GM12878 (cell line): ENCODE measurements around the gene SCIMP. TPM values are rescaled to one million over a fixed set of nuclear protein-coding genes. Genes with fewer than 3 reads are reported as not detected.
A peak's percentile ranks its signal among the peaks of the same experiment; 100 is the strongest.

Experiments
- ATAC-seq: fragments of 200-7000 bp; cut with Tn5 transposase; 3 replicates; pipeline ENCODE4 v1.9.1; 2020; ENCODE audit warnings: mild to moderate bottlenecking, moderate library complexity
- BruUV-seq: library from RNA; stranded (reverse); fragments of 400-500 nt; replicated peaks from 2 replicates; lab custom pipeline; 2021; lab: Mats Ljungman, UMichigan
- CTCF ChIA-PET: fragments of 300-600 bp; sonication (Branson Sonifier 250); formaldehyde crosslinking; extraction: SDS; loops from one replicate; lab custom pipeline; 2021; ENCODE audit warnings: inconsistent platforms; lab: Yijun Ruan, JAX
- POLR2A ChIA-PET: fragments of 350-600 bp; formaldehyde crosslinking; extraction: SDS; loops from one replicate; lab custom pipeline; 2021; ENCODE audit warnings: inconsistent platforms; lab: Charles Lee
- RAD21 ChIA-PET: fragments of 300-600 bp; sonication (Branson Sonifier 250); formaldehyde crosslinking; loops from one replicate; lab custom pipeline; 2023; ENCODE audit warnings: antibody characterized with exemption; ENCODE audit not compliant: unreplicated experiment; lab: Charles Lee
- SMC1A ChIA-PET: fragments of 300-600 bp; sonication (Branson Sonifier 250); formaldehyde crosslinking; loops from one replicate; lab custom pipeline; 2023; ENCODE audit not compliant: unreplicated experiment, uncharacterized antibody; lab: Charles Lee
- DNase-seq: peaks from one replicate; pipeline ENCODE4 v3.0.0-alpha.2; 2011; ENCODE audit warnings: low read depth, low spot score
- FAIRE-seq: peaks from 3 replicates; lab custom pipeline; 2011; peaks lifted over from hg19 to GRCh38; lab: Jason Lieb, UNC
- H2AFZ ChIP-seq: 2 replicates; pipeline ENCODE4 v1.6.0; 2011; ENCODE audit warnings: low read depth, low read length, control low read depth; ENCODE audit not compliant: control insufficient read depth
- H3K27ac ChIP-seq: 2 replicates; pipeline ENCODE4 v1.5.1; 2011; ENCODE audit warnings: control low read depth; ENCODE audit not compliant: control insufficient read depth, insufficient read depth
- H3K27me3 ChIP-seq, 2 experiments: replicated peaks in 1 of 2; 2 replicates each; pipeline versions ENCODE4 v1.6.0 to v1.6.1; 2011; ENCODE audit warnings: low read length in 1 of 2; ENCODE audit not compliant: control insufficient read depth in 2 of 2, insufficient read depth in 2 of 2
- H3K36me3 ChIP-seq, 2 experiments: 2 replicates each; pipeline ENCODE4 v1.5.1; 2011; ENCODE audit warnings: low read length in 1 of 2; ENCODE audit not compliant: control insufficient read depth in 2 of 2, insufficient read depth in 2 of 2
- H3K4me1 ChIP-seq: 2 replicates; pipeline ENCODE4 v1.6.1; 2011; ENCODE audit warnings: mild to moderate bottlenecking, low read length, moderate library complexity, mixed read lengths; ENCODE audit not compliant: control insufficient read depth, insufficient read depth
- H3K4me2 ChIP-seq: 2 replicates; pipeline ENCODE4 v1.6.0; 2011; ENCODE audit warnings: control low read depth; ENCODE audit not compliant: control insufficient read depth, insufficient read depth
- H3K4me3 ChIP-seq: fragments of 200-600 bp; sonication (generic); 2 replicates; pipeline ENCODE4 v1.5.1; 2016
- H3K79me2 ChIP-seq: 2 replicates; pipeline ENCODE4 v1.6.0; 2011; ENCODE audit warnings: low read length; ENCODE audit not compliant: control insufficient read depth, insufficient read depth
- H3K9ac ChIP-seq: 2 replicates; pipeline ENCODE4 v1.8.0; 2011; ENCODE audit warnings: low read length, control low read depth, mixed read lengths; ENCODE audit not compliant: control insufficient read depth, insufficient read depth
- H3K9me3 ChIP-seq: replicated peaks from 3 replicates; pipeline ENCODE4 v1.5.1; 2011; ENCODE audit warnings: mild to moderate bottlenecking, low read length; ENCODE audit not compliant: control insufficient read depth, insufficient read depth
- H4K20me1 ChIP-seq: 2 replicates; pipeline ENCODE4 v1.6.0; 2011; ENCODE audit not compliant: control insufficient read depth, insufficient read depth
- BCL11A ChIP-seq: IDR thresholded peaks from 2 replicates; pipeline ENCODE4 v1.6.1; 2011; ENCODE audit warnings: low read depth, low read length
- JUND ChIP-seq: IDR thresholded peaks from 2 replicates; pipeline ENCODE4 v1.6.1; 2012; ENCODE audit warnings: low read depth, mild to moderate bottlenecking, low read length, improper control_type of control experiment, moderate library complexity
- LARP7 ChIP-seq: fragments of 450-650 bp; IDR thresholded peaks from 2 replicates; pipeline ENCODE4 v1.6.1; 2017; ENCODE audit warnings: mild to moderate bottlenecking
- NFYA ChIP-seq: IDR thresholded peaks from 2 replicates; pipeline ENCODE4 v1.6.1; 2011; ENCODE audit warnings: low read depth, mild to moderate bottlenecking, low read length, improper control_type of control experiment, borderline replicate concordance
- PML ChIP-seq: IDR thresholded peaks from 2 replicates; pipeline ENCODE4 v1.6.1; 2012; ENCODE audit warnings: low read length, inconsistent platforms
- SMAD5 ChIP-seq: IDR thresholded peaks from 2 replicates; pipeline ENCODE4 v1.6.1; 2016; ENCODE audit warnings: antibody characterized with exemption, low read depth
- TAF1 ChIP-seq: IDR thresholded peaks from 2 replicates; pipeline ENCODE4 v1.6.1; 2011; ENCODE audit warnings: mild to moderate bottlenecking, low read depth, low read length, borderline replicate concordance
- WGBS: methylation state at CpG from one replicate; pipeline ENCODE4 v1.1.6; 2016; ENCODE audit warnings: low lambda C conversion rate; ENCODE audit not compliant: insufficient replicate concordance, insufficient coverage; ENCODE audit errors: missing lambda C conversion rate; 5-methylcytosine and 5-hydroxymethylcytosine counted together
- in situ Hi-C: fragments of 300-500 bp; cut with MboI; formaldehyde crosslinking; loops from 9 replicates; pipeline ENCODE4 v1.14.3; 2018; ENCODE audit warnings: mixed read lengths
- intact Hi-C: fragments of 100-400 bp; cut with micrococcal nuclease; formaldehyde crosslinking; loops from one replicate; pipeline ENCODE4 v1.14.2; 2022; ENCODE audit not compliant: unreplicated experiment
- polyA plus RNA-seq, 11 experiments: library from polyadenylated mRNA; depleted of rRNA in 4 of 11; unstranded in 6 of 11; stranded (reverse) in 5 of 11; fragments of >200 nt; fragmentation: Nextera tagmentation in 4 of 11; fragmentation: Illumina TruSeq in 1 of 11; extraction: Ambion mirVana in 4 of 11; extraction: Trizol in 1 of 11; gene quantifications; 1 replicate in 1 of 11; 2 replicates in 10 of 11; pipeline versions ENCODE4 v1.2.1 to v1.2.3, GENCODE V29; 2011 to 2016; ENCODE audit warnings: inconsistent platforms in 2 of 11, missing spikeins in 2 of 11, low read depth in 1 of 11
- total RNA-seq, 4 experiments: library from RNA; depleted of rRNA in 3 of 4; stranded (reverse); fragments of >200 nt in 3 of 4; fragmentation: Illumina TruSeq in 1 of 4; extraction: Trizol in 1 of 4; gene quantifications; 2 replicates each; pipeline versions ENCODE4 v1.2.1 to v1.2.3, GENCODE V29; 2013 to 2021
- TF ChIP-seq, protein P1 (sequence below): fragments of 450-650 bp; IDR thresholded peaks from 2 replicates; pipeline ENCODE4 v1.6.1; 2017; ENCODE audit warnings: low read depth, mild to moderate bottlenecking, moderate library complexity
- TF ChIP-seq, protein P2 (sequence below): IDR thresholded peaks from 2 replicates; pipeline ENCODE4 v1.6.1; 2011; ENCODE audit warnings: mild to moderate bottlenecking, low read depth, low read length, moderate library complexity; ENCODE audit not compliant: insufficient replicate concordance
- TF ChIP-seq, protein P3 (sequence below): fragments of 450-650 bp; IDR thresholded peaks from 2 replicates; pipeline ENCODE4 v1.6.1; 2017; ENCODE audit warnings: mild to moderate bottlenecking, low read depth, inconsistent platforms; ENCODE audit not compliant: poor library complexity, severe bottlenecking
- TF ChIP-seq, protein P4 (sequence below): fragments of 450-650 bp; conservative IDR thresholded peaks from 2 replicates; pipeline ENCODE4 v1.6.1; 2017; ENCODE audit warnings: mild to moderate bottlenecking, moderate library complexity

The SCIMP gene
- total and polyA plus RNA-seq, 10 of the 15 experiments (the other 5 are each of a cell fraction or from before 2014, with no cell fraction given), result 56.7 to 151 (median 95.0) TPM

DNA sequence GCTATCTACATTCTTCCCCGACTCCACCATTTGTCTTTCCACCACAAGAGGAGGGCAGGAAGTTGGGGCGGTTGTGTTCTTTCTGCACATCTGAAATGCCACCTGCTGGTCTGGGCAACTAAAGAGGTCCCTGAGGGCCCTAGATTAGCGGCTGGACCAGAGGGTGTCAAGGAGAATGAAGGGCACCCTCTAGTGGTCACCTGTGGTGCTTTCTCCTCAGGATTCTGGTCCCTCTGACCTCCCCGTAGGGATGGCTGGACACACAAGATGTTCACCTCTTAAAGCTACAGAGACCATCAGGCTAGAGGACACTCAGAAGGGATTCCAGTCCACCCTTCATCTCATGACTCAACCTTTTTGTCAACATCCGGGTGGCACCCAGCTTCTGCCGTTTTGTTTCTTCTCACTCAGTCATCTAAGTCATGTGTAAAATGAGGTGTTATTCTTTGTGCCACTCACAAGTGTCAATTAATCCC is 2.9 kb upstream of the SCIMP start (continued):
- TF ChIP-seq, protein P1, sequence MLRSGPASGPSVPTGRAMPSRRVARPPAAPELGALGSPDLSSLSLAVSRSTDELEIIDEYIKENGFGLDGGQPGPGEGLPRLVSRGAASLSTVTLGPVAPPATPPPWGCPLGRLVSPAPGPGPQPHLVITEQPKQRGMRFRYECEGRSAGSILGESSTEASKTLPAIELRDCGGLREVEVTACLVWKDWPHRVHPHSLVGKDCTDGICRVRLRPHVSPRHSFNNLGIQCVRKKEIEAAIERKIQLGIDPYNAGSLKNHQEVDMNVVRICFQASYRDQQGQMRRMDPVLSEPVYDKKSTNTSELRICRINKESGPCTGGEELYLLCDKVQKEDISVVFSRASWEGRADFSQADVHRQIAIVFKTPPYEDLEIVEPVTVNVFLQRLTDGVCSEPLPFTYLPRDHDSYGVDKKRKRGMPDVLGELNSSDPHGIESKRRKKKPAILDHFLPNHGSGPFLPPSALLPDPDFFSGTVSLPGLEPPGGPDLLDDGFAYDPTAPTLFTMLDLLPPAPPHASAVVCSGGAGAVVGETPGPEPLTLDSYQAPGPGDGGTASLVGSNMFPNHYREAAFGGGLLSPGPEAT, result peak; percentile 66; the same call in 1 of the 2 replicates
- TF ChIP-seq BCL11A, result 0 out of 2 replicates have a peak, but pooled peaks have one; percentile 12

DNA sequence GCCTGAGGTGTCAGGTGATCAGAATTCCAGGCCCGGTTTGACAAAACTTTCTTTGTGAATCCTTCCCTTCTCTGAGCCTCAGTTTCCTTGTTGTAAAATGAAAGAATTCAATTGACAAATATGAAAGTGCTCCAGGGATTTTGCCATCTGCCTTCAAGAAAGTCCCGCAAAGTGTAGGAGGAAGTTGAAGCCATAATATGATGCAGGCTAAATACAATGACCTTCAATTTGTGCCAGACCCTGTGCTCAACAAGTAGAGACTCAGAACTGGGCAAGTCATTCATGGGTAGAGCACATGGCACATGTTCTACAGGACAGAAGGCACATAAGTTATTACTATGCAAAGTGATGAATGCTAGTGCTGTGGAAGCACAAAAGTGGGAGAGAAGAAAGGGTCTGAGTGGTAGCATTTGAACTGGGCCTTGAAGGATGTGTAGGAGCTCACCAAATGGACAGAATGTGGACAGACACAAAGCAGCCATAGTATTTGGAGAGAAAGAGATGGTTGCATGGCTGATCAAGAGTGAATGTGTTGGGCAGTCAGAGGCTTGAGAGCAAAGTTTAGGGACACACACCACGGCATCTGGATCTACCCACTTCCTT is 2.4 kb upstream of the SCIMP start:
- Histone ChIP-seq H3K36me3 (peaks cover 0 to 3% of the 10 kb centered on the region in 2 experiments; a peak in 1 of 4 replicates), H3K27ac (peak overlapping the region; percentile 66), H4K20me1 (no peaks in the 10 kb centered on the region), H3K79me2 (peaks cover 56% of the 10 kb centered on the region), H3K9me3 (peaks cover 3% of the 10 kb centered on the region), H3K9ac (0 out of 2 replicates have a peak overlapping the region, but pooled peaks have one; percentile 7), H2AFZ (no peak overlapping the region), H3K4me2 (peak overlapping the region; percentile 57), H3K4me3 (peak overlapping the region; percentile 44; the same call in 1 of the 2 replicates), H3K4me1 (peaks cover 45% of the 10 kb centered on the region), H3K27me3 (no peaks in the 10 kb centered on the region)
- ChIA-PET POLR2A (interaction anchor here (0.6 to 6.2 kb wide), 9 partner anchors 10 to 199 kb away, joined by 3 to 115 read pairs (median 4); partner anchors contain the start of genes NUP88, RABEP1 and ZNF594), CTCF (interaction anchor here (0.8 to 8.1 kb wide), 10 partner anchors 8 to 126 kb away, joined by 3 to 209 read pairs (median 9); partner anchors contain the start of gene ZNF594), SMC1A (interaction anchor here (0.6 to 6.4 kb wide), 11 partner anchors 11 to 270 kb away, joined by 3 to 129 read pairs (median 3); partner anchors contain the start of genes NUP88, SPAG7 and ZNF594), RAD21 (interaction anchor here (0.7 to 6.2 kb wide), 13 partner anchors 10 to 250 kb away, joined by 3 to 115 read pairs (median 3); partner anchors contain the start of genes C1QBP, CAMTA2 and ZNF594)
- WGBS, result 54% methylated on average over 3 of the region's 3 CpGs
- intact Hi-C loops (loop anchor here (1.0 to 5.0 kb wide), 4 partner anchors 11 to 295 kb away; partner anchors contain the start of genes RNF167, SLC25A11 and ZFP3), in situ Hi-C loops (loop anchor here (5.0 kb wide), 1 partner anchor 40 kb away; no protein-coding TSS in a partner anchor)
- FAIRE-seq (no peak), DNase-seq (no peak), ATAC-seq (no peak)
- BruUV-seq, result TSS peak; percentile 31
- TF ChIP-seq LARP7 (no peak), JUND (no peak), SMAD5 (0 out of 2 replicates have a peak, but pooled peaks have one; percentile 32), NFYA (no peak), PML (no peak), TAF1 (no peak)
- TF ChIP-seq, protein P2, sequence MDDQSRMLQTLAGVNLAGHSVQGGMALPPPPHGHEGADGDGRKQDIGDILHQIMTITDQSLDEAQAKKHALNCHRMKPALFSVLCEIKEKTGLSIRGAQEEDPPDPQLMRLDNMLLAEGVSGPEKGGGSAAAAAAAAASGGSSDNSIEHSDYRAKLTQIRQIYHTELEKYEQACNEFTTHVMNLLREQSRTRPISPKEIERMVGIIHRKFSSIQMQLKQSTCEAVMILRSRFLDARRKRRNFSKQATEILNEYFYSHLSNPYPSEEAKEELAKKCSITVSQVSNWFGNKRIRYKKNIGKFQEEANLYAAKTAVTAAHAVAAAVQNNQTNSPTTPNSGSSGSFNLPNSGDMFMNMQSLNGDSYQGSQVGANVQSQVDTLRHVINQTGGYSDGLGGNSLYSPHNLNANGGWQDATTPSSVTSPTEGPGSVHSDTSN, result no peak
- TF ChIP-seq, protein P3, sequence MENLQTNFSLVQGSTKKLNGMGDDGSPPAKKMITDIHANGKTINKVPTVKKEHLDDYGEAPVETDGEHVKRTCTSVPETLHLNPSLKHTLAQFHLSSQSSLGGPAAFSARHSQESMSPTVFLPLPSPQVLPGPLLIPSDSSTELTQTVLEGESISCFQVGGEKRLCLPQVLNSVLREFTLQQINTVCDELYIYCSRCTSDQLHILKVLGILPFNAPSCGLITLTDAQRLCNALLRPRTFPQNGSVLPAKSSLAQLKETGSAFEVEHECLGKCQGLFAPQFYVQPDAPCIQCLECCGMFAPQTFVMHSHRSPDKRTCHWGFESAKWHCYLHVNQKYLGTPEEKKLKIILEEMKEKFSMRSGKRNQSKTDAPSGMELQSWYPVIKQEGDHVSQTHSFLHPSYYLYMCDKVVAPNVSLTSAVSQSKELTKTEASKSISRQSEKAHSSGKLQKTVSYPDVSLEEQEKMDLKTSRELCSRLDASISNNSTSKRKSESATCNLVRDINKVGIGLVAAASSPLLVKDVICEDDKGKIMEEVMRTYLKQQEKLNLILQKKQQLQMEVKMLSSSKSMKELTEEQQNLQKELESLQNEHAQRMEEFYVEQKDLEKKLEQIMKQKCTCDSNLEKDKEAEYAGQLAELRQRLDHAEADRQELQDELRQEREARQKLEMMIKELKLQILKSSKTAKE, result peak; percentile 49
- TF ChIP-seq, protein P4, sequence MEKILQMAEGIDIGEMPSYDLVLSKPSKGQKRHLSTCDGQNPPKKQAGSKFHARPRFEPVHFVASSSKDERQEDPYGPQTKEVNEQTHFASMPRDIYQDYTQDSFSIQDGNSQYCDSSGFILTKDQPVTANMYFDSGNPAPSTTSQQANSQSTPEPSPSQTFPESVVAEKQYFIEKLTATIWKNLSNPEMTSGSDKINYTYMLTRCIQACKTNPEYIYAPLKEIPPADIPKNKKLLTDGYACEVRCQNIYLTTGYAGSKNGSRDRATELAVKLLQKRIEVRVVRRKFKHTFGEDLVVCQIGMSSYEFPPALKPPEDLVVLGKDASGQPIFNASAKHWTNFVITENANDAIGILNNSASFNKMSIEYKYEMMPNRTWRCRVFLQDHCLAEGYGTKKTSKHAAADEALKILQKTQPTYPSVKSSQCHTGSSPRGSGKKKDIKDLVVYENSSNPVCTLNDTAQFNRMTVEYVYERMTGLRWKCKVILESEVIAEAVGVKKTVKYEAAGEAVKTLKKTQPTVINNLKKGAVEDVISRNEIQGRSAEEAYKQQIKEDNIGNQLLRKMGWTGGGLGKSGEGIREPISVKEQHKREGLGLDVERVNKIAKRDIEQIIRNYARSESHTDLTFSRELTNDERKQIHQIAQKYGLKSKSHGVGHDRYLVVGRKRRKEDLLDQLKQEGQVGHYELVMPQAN, result no peak
